ENCODE results near the gene AIG1. TPM values are rescaled to one million over a fixed set of nuclear protein-coding genes. Genes with fewer than 3 reads are reported as not detected.

AIG1 gene
- total RNA-seq, 1 donor from 2014 or later: 60.6 TPM

DNA sequence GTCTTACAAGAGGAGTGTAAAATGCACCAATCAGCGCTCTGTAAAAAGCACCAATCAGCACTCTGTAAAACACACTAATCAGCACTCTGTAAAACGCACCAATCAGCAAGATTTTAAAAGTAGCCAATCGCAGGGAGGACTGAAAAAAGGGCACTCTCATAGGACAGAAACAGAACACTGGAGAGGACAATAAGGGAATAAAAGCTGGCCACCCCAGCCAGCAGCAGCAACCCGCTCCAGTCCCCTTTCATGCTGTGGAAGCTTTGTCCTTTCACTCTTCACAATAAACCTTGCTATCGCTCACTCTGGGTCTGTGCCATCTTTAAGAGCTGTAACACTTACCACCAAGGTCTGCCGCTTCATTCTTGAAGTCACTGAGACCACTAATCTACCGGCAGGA lies 1.7 kb upstream of the AIG1 start:
- Histone ChIP-seq H3K36me3 (ENCODE audit: control insufficient read depth, insufficient read depth, low read length) (peaks cover 2% of the 10 kb centered on the region), H3K4me3 (ENCODE audit: low read depth, low read length) (peak overlapping the region; percentile 1), H3K27me3 (ENCODE audit: control insufficient read depth, insufficient read depth, low read length) (no peaks in the 10 kb centered on the region)
- FAIRE-seq (no peak), DNase-seq (ENCODE audit: low read depth) (peak; percentile 13)
- no peak for TF ChIP-seq CTCF (IDR thresholded peaks at IDR 0.05; ENCODE audit: insufficient read depth, low read length, severe bottlenecking)

DNA sequence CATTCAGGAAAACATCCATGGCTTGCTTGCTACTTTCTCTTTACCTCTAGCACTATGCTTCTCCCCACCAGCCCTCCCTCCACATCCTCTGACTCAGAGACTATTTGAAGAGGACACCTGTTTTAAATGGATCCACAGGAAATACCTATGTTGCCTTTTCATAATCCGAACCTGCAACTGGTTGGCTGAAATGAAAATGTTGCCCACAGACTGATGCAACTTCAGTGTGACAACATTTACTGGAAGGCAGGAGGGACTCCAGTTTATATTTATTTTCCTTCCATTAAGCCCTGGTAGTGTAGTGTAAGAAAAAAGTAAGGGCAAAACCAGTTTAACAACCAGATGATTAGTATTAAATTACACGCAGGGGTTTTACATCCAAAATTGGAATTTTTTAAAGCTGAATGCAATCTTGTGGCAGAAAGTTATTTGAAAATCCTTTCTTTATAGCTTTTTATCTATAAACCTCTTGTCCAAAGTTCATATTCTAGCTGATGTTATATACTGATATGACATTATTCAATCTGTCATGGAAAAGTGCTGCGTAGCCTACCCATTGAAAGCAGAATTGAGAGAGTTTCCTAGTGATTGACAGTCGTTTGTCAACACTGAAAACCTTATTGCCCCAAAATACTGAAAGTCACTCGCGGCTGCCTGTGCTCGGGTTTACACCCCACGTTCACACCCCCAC lies 881 bp upstream of the AIG1 start:
- DNase-seq (ENCODE audit: low read depth) (peak; percentile 99), FAIRE-seq (peak; percentile 83)
- TF ChIP-seq CTCF (IDR thresholded peaks at IDR 0.05; ENCODE audit: insufficient read depth, low read length, severe bottlenecking): no peak
- Histone ChIP-seq H3K27me3 (ENCODE audit: control insufficient read depth, insufficient read depth, low read length) (no peaks in the 10 kb centered on the region), H3K4me3 (ENCODE audit: low read depth, low read length) (peak overlapping the region; percentile 86), H3K36me3 (ENCODE audit: control insufficient read depth, insufficient read depth, low read length) (peaks cover 2% of the 10 kb centered on the region)

DNA sequence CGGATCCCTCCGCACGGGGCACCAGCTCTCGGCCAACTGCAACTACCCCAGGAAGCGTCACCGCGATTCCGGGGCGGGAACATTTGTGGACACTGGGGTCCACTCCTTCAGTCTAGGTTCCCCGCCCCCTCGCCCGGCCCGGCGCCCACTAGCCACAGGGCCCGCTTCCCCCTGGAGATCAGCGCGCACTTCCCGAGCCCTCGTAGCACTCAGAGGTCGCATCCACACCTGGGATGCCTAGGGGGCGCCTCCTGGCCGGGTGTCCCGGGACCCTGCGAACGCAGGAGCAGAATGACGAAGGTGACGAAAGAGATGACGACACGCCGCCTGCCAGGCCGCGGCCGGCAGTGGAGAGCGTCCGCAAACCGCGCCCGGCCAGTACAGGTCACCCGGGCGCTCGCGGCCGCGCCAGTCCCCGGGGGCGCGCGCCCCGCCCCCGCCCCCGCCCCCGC lies 309 bp upstream of the AIG1 start:
- peak; percentile 32 for TF ChIP-seq CTCF (IDR thresholded peaks at IDR 0.05; ENCODE audit: insufficient read depth, low read length, severe bottlenecking)
- peak; percentile 68 for DNase-seq (ENCODE audit: low read depth)
- Histone ChIP-seq H3K4me3 (ENCODE audit: low read depth, low read length) (peak overlapping the region; percentile 86), H3K36me3 (ENCODE audit: control insufficient read depth, insufficient read depth, low read length) (peaks cover 2% of the 10 kb centered on the region), H3K27me3 (ENCODE audit: control insufficient read depth, insufficient read depth, low read length) (no peaks in the 10 kb centered on the region)
- no peak for FAIRE-seq

DNA sequence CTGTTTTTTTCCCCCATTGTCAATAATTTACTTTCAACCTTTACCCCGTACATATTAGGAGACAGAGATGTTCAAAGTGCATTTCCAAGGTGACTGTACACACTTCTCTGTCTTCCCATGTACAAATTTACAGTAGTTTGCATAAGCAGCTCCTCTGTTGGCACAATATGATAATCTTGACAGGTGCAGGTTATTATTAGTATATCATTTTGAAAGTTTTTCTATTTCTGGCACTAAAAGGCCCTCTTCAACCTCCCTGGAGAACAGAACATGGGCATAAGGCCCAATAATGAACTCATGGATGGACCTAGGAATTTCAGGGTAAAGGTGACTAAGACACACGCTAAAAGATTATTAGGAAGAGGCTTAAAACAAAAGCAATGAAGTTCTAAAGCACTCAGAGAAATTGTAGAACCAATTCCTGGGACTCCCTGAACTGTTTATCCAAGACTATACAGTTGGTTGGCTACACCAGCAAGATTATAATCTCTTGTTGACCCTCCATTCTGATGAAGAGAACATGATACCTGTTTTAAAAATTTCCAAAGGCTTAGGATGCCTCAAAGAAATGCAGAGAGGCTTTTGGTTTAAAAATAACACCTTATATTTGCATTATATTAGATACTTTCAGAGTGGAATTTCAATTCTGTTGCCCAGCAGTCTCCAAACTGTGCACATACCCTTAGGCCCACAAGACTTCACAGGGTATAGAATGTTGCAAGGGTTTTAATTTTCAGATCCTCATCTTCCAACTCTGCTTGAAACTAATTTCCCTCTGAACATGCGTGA lies 1.1 kb downstream of the AIG1 start:
- DNase-seq (ENCODE audit: low read depth): peak; percentile 27
- FAIRE-seq: no peak
- H3K4me3 ChIP-seq (ENCODE audit: low read depth, low read length): peak overlapping the region; percentile 86
- H3K27me3 ChIP-seq (ENCODE audit: control insufficient read depth, insufficient read depth, low read length): no peaks in the 10 kb centered on the region
- TF ChIP-seq CTCF (IDR thresholded peaks at IDR 0.05; ENCODE audit: insufficient read depth, low read length, severe bottlenecking): no peak
- H3K36me3 ChIP-seq (ENCODE audit: control insufficient read depth, insufficient read depth, low read length): no peaks in the 10 kb centered on the region

- TF ChIP-seq CTCF (IDR thresholded peaks at IDR 0.05; ENCODE audit: insufficient read depth, low read length, severe bottlenecking): no peak
- FAIRE-seq: no peak
- no peaks in the 10 kb centered on the region for H3K27me3 ChIP-seq (ENCODE audit: control insufficient read depth, insufficient read depth, low read length)
- no peak for DNase-seq (ENCODE audit: low read depth)
- H3K36me3 ChIP-seq (ENCODE audit: control insufficient read depth, insufficient read depth, low read length): no peaks in the 10 kb centered on the region
- H3K4me3 ChIP-seq (ENCODE audit: low read depth, low read length): no peak overlapping the region
These were observed 1.9 kb downstream of the AIG1 start for GRCh38 chr6:143062551-143062950.

Data from bronchial epithelial cell (primary cell).